Vagina (tissue), 2 donors: ENCODE data around the gene ABCA13.

Source experiments
- CTCF ChIP-seq, 3 experiments: fragments of 450-650 bp in 2 of 3; fragments of 200-600 bp in 1 of 3; sonication (generic) in 1 of 3; IDR thresholded peaks; one replicate each; pipeline ENCODE4 v1.5.1; 2017 to 2019; ENCODE audit warnings: antibody characterized with exemption in 3 of 3, mild to moderate bottlenecking in 2 of 3, moderate library complexity in 2 of 3
- POLR2AphosphoS5 ChIP-seq, 2 donors: sonication (generic); formaldehyde crosslinking; IDR thresholded peaks; one replicate each; pipeline ENCODE4 v1.9.0; 2017; ENCODE audit warnings: antibody characterized with exemption in 2 of 2, mild to moderate bottlenecking in 2 of 2, low read depth in 1 of 2; ENCODE audit not compliant: insufficient read depth in 1 of 2

DNA sequence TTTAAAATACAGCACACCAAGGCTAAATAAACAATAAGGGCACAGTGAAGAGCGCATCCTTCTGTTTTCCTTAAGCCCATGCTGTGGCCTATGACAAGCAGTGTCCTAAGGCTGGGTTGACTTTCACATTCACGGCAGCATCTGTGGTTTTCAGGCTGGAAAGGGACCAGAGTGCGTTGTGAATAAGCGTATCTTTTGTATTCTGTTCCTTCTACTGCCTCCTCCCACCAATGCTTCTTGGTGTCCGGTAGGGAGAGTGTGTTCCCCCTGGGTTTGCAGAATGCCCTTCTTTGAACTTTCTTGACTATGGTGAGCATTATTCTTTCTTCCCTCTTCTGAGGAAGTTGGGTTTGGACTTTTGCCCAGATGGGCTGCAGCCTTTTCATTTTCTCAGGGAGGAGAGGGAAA lies 73.6 kb downstream of the ABCA13 start:
- TF ChIP-seq CTCF (IDR thresholded peaks at IDR 0.05) (no peak), POLR2AphosphoS5 (IDR thresholded peaks at IDR 0.05; ENCODE audit: insufficient read depth in 1 of 2, low read depth in 1 of 2) (no peak)
